ENCODE data around the gene NTRK3. TPM values are rescaled to one million over a fixed set of nuclear protein-coding genes. Genes with fewer than 3 reads are reported as not detected.
A peak's percentile ranks its signal among the peaks of the same experiment; 100 is the strongest.

The NTRK3 gene
- total RNA-seq, 6 donors from 2014 or later, result 1.4 to 11.5 (median 2.4) TPM

- WGBS, 2 donors, result 50 to 59% methylated on average over 2 to 14 of the region's 14 CpGs
- no peaks in the 10 kb centered on the region for H3K27me3 ChIP-seq
- H3K36me3 ChIP-seq, result no peaks in the 10 kb centered on the region
- no peaks in the 10 kb centered on the region for H3K4me1 ChIP-seq
- no peak overlapping the region for H3K4me3 ChIP-seq
- TF ChIP-seq POLR2AphosphoS5 (IDR thresholded peaks at IDR 0.05), result no peak
- no peak for TF ChIP-seq POLR2A (IDR thresholded peaks at IDR 0.05)
- TF ChIP-seq EP300 (IDR thresholded peaks at IDR 0.05), result no peak
- TF ChIP-seq CTCF (IDR thresholded peaks at IDR 0.05), result no peak
- H3K9me3 ChIP-seq, result no peaks in the 10 kb centered on the region
- DNase-seq (peak in 1 of 2 donors; percentile 57), ATAC-seq (ENCODE audit: low FRiP score in 2 of 2) (no peak)
- no peak overlapping the region for H3K27ac ChIP-seq
Measured at GRCh38 chr15:88223084-88223483, 33.5 kb downstream of the NTRK3 start.

GRCh38 chr15:88221836-88222235 lies 34.7 kb downstream of the NTRK3 start:
- no peak for DNase-seq
- no peak overlapping the region for H3K27ac ChIP-seq
- no peaks in the 10 kb centered on the region for H3K36me3 ChIP-seq
- no peaks in the 10 kb centered on the region for H3K4me1 ChIP-seq
- no peak for ATAC-seq (ENCODE audit: low FRiP score in 2 of 2)
- WGBS, 2 donors, result 73% methylated on average over 6 of the region's 6 CpGs
- no peaks in the 10 kb centered on the region for H3K9me3 ChIP-seq
- no peaks in the 10 kb centered on the region for H3K27me3 ChIP-seq
- TF ChIP-seq CTCF (IDR thresholded peaks at IDR 0.05) (no peak), POLR2A (IDR thresholded peaks at IDR 0.05) (no peak), POLR2AphosphoS5 (IDR thresholded peaks at IDR 0.05) (no peak), EP300 (IDR thresholded peaks at IDR 0.05) (no peak)
- H3K4me3 ChIP-seq, result no peak overlapping the region

GRCh38 chr15:88220443-88221335 lies 35.9 kb downstream of the NTRK3 start:
- Histone ChIP-seq H3K27me3 (no peaks in the 10 kb centered on the region), H3K9me3 (no peaks in the 10 kb centered on the region), H3K4me1 (no peaks in the 10 kb centered on the region), H3K36me3 (no peaks in the 10 kb centered on the region), H3K4me3 (no peak overlapping the region), H3K27ac (no peak overlapping the region)
- DNase-seq (no peak), ATAC-seq (ENCODE audit: low FRiP score in 2 of 2) (no peak)
- WGBS, 2 donors, result 84% methylated on average over 11 of the region's 11 CpGs
- TF ChIP-seq EP300 (IDR thresholded peaks at IDR 0.05) (no peak), POLR2AphosphoS5 (IDR thresholded peaks at IDR 0.05) (no peak), POLR2A (IDR thresholded peaks at IDR 0.05) (no peak), CTCF (IDR thresholded peaks at IDR 0.05) (no peak)

GRCh38 chr15:88219623-88220022 lies 36.9 kb downstream of the NTRK3 start:
- TF ChIP-seq EP300 (IDR thresholded peaks at IDR 0.05) (no peak), CTCF (IDR thresholded peaks at IDR 0.05) (no peak), POLR2A (IDR thresholded peaks at IDR 0.05) (no peak), POLR2AphosphoS5 (IDR thresholded peaks at IDR 0.05) (no peak)
- H3K4me1 ChIP-seq, result no peaks in the 10 kb centered on the region
- DNase-seq (no peak), ATAC-seq (ENCODE audit: low FRiP score in 2 of 2) (no peak)
- H3K9me3 ChIP-seq, result no peaks in the 10 kb centered on the region
- 47 to 53% methylated on average over 2 to 3 of the region's 3 CpGs for WGBS, 2 donors
- no peaks in the 10 kb centered on the region for H3K27me3 ChIP-seq
- H3K4me3 ChIP-seq, result no peak overlapping the region
- H3K27ac ChIP-seq, result no peak overlapping the region
- H3K36me3 ChIP-seq, result no peaks in the 10 kb centered on the region

Data from upper lobe of left lung (tissue), 6 donors.